HUES6 (cell line): ENCODE measurements around the gene NR2C2AP.
A peak's percentile ranks its signal among the peaks of the same experiment; 100 is the strongest.
"Not testable (repeated sequence)": the region's sequence is repeated elsewhere in the genome, so short reads cannot be mapped to it uniquely, and the experiment has no call there.

Source experiments
- H3K27ac ChIP-seq: 2 replicates; pipeline ENCODE4 v1.7.0; 2013; ENCODE audit warnings: low read depth, mild to moderate bottlenecking, low read length, inconsistent platforms
- H3K27me3 ChIP-seq: 2 replicates; pipeline ENCODE4 v1.6.1; 2013; ENCODE audit warnings: low read length; ENCODE audit not compliant: control insufficient read depth, insufficient read depth
- H3K36me3 ChIP-seq: 2 replicates; pipeline ENCODE4 v1.6.1; 2013; ENCODE audit warnings: low read length; ENCODE audit not compliant: control insufficient read depth, insufficient read depth
- H3K4me1 ChIP-seq: 2 replicates; pipeline ENCODE4 v1.6.1; 2013; ENCODE audit warnings: low read length; ENCODE audit not compliant: control insufficient read depth, insufficient read depth
- H3K4me3 ChIP-seq: 2 replicates; pipeline ENCODE4 v1.5.1; 2013; ENCODE audit warnings: low read depth, low read length
- H3K9ac ChIP-seq: one replicate; pipeline ENCODE4 v1.6.1; 2013; ENCODE audit warnings: mild to moderate bottlenecking, low read length
- H3K9me3 ChIP-seq: 2 replicates; pipeline ENCODE4 v1.6.1; 2013; ENCODE audit warnings: low read depth, low read length; ENCODE audit not compliant: control insufficient read depth, insufficient read depth

NR2C2AP gene

GRCh38 chr19:19227217-19227616 lies 24.0 kb upstream of the NR2C2AP start:
- peaks cover 86% of the 10 kb centered on the region for H3K27me3 ChIP-seq
- H3K36me3 ChIP-seq = no peaks in the 10 kb centered on the region
- 0 out of 2 replicates have a peak, but pooled peaks cover 5% of the 10 kb centered on the region for H3K9me3 ChIP-seq
- H3K27ac ChIP-seq = no peak overlapping the region
- no peak overlapping the region for H3K4me3 ChIP-seq
- H3K9ac ChIP-seq = no peak overlapping the region
- no peaks in the 10 kb centered on the region for H3K4me1 ChIP-seq

- Histone ChIP-seq H3K9me3 (0 out of 2 replicates have a peak, but pooled peaks cover 5% of the 10 kb centered on the region), H3K27me3 (peaks cover 86% of the 10 kb centered on the region), H3K36me3 (no peaks in the 10 kb centered on the region), H3K4me3 (no peak overlapping the region), H3K9ac (no peak overlapping the region), H3K27ac (no peak overlapping the region), H3K4me1 (no peaks in the 10 kb centered on the region)
Measured at GRCh38 chr19:19226663-19227062, 23.4 kb upstream of the NR2C2AP start.

GRCh38 chr19:19226204-19226603 lies 23.0 kb upstream of the NR2C2AP start:
- Histone ChIP-seq H3K27me3 (peaks cover 81% of the 10 kb centered on the region), H3K27ac (no peak overlapping the region), H3K4me1 (no peaks in the 10 kb centered on the region), H3K9me3 (0 out of 2 replicates have a peak, but pooled peaks cover 5% of the 10 kb centered on the region), H3K9ac (no peak overlapping the region), H3K36me3 (no peaks in the 10 kb centered on the region), H3K4me3 (no peak overlapping the region)

GRCh38 chr19:19224852-19225494 lies 21.8 kb upstream of the NR2C2AP start:
- peaks cover 78% of the 10 kb centered on the region for H3K27me3 ChIP-seq
- no peaks in the 10 kb centered on the region for H3K4me1 ChIP-seq
- no peak overlapping the region for H3K9ac ChIP-seq
- no peaks in the 10 kb centered on the region for H3K36me3 ChIP-seq
- H3K4me3 ChIP-seq = peak overlapping the region; percentile 54
- no peak overlapping the region for H3K27ac ChIP-seq
- H3K9me3 ChIP-seq = 0 out of 2 replicates have a peak, but pooled peaks cover 5% of the 10 kb centered on the region

- peak overlapping the region; percentile 54 for H3K4me3 ChIP-seq
- H3K4me1 ChIP-seq = no peaks in the 10 kb centered on the region
- no peaks in the 10 kb centered on the region for H3K36me3 ChIP-seq
- no peak overlapping the region for H3K27ac ChIP-seq
- H3K9ac ChIP-seq = no peak overlapping the region
- 0 out of 2 replicates have a peak, but pooled peaks cover 5% of the 10 kb centered on the region for H3K9me3 ChIP-seq
- peaks cover 73% of the 10 kb centered on the region for H3K27me3 ChIP-seq
Measured at GRCh38 chr19:19224150-19224851, 21.1 kb upstream of the NR2C2AP start.

- Histone ChIP-seq H3K27me3 (peaks cover 74% of the 10 kb centered on the region), H3K4me3 (no peak overlapping the region), H3K9ac (no peak overlapping the region), H3K9me3 (0 out of 2 replicates have a peak, but pooled peaks cover 5% of the 10 kb centered on the region), H3K27ac (no peak overlapping the region), H3K36me3 (no peaks in the 10 kb centered on the region), H3K4me1 (no peaks in the 10 kb centered on the region)
Measured at GRCh38 chr19:19223636-19224035, 20.4 kb upstream of the NR2C2AP start.

- Histone ChIP-seq H3K27ac (no peak overlapping the region), H3K27me3 (peaks cover 68% of the 10 kb centered on the region), H3K4me3 (no peak overlapping the region), H3K4me1 (no peaks in the 10 kb centered on the region), H3K9ac (no peak overlapping the region), H3K9me3 (0 out of 2 replicates have a peak, but pooled peaks cover 5% of the 10 kb centered on the region), H3K36me3 (no peaks in the 10 kb centered on the region)
Measured at GRCh38 chr19:19223060-19223459, 19.8 kb upstream of the NR2C2AP start.

GRCh38 chr19:19221000-19221399 lies 17.8 kb upstream of the NR2C2AP start:
- not testable (repeated sequence) for H3K9ac ChIP-seq, H3K27ac ChIP-seq, H3K9me3 ChIP-seq, H3K4me3 ChIP-seq, H3K4me1 ChIP-seq, H3K36me3 ChIP-seq
- peaks cover 52% of the 10 kb centered on the region for H3K27me3 ChIP-seq

GRCh38 chr19:19218911-19219310 lies 15.7 kb upstream of the NR2C2AP start:
- Histone ChIP-seq H3K9ac (no peak overlapping the region), H3K36me3 (no peaks in the 10 kb centered on the region), H3K27ac (no peak overlapping the region), H3K9me3 (0 out of 2 replicates have a peak, but pooled peaks cover 3% of the 10 kb centered on the region), H3K4me3 (no peak overlapping the region), H3K27me3 (peaks cover 48% of the 10 kb centered on the region), H3K4me1 (0 out of 2 replicates have a peak, but pooled peaks cover 2% of the 10 kb centered on the region)

GRCh38 chr19:19217099-19217498 lies 13.9 kb upstream of the NR2C2AP start:
- Histone ChIP-seq H3K4me3 (no peak overlapping the region), H3K27me3 (peaks cover 52% of the 10 kb centered on the region), H3K4me1 (0 out of 2 replicates have a peak, but pooled peaks cover 7% of the 10 kb centered on the region), H3K27ac (no peak overlapping the region), H3K9me3 (no peaks in the 10 kb centered on the region), H3K9ac (no peak overlapping the region), H3K36me3 (no peaks in the 10 kb centered on the region)

GRCh38 chr19:19215792-19216191 lies 12.6 kb upstream of the NR2C2AP start:
- peaks cover 61% of the 10 kb centered on the region for H3K27me3 ChIP-seq

More at GRCh38 chr19:19215792-19216191, 12.6 kb upstream of the NR2C2AP start:
- 0 out of 2 replicates have a peak, but pooled peaks cover 7% of the 10 kb centered on the region for H3K4me1 ChIP-seq
- no peak overlapping the region for H3K4me3 ChIP-seq
- no peaks in the 10 kb centered on the region for H3K36me3 ChIP-seq
- H3K9ac ChIP-seq = no peak overlapping the region
- H3K27ac ChIP-seq = no peak overlapping the region
- no peaks in the 10 kb centered on the region for H3K9me3 ChIP-seq
